ENCODE results near the gene ADAMTS17.

The ADAMTS17 gene

GRCh38 chr15:99963096-99963825, 378.5 kb downstream of the ADAMTS17 start:
- DNase-seq (ENCODE audit: low spot score), result peak; percentile 49
- Histone ChIP-seq H3K27ac (no peak overlapping the region), H3K4me3 (no peak overlapping the region)
- no peak for TF ChIP-seq CTCF (IDR thresholded peaks at IDR 0.05)

DNA sequence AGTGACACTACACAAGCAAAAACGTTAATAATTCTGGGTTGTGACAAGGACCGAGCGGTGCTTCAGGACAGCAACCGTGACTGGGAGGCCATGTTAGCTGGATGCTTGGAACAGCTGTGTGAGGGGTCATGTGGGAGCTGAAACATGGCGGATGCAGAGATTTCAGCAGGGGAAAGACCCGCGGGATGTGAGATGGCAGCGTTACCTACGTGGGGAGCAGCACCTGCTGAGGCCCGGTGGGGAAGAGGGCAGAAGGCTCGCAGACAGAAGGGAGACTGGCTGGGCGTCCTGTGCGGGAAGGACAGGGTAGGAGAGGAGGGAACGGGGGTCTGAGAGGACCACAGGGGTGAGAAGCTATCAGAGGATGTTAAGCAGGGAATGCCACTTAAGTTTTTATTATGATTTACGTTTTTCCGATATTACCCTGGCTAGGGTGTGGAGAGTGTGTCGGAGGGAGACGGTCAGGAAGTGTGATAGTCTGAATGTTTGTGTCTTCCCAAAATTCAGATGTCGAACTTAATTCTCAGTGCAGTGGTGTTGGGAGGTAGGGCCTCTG, 379.7 kb downstream of the ADAMTS17 start:
- TF ChIP-seq CTCF (IDR thresholded peaks at IDR 0.05), result no peak
- Histone ChIP-seq H3K4me3 (no peak overlapping the region), H3K27ac (no peak overlapping the region)
- DNase-seq (ENCODE audit: low spot score), result peak; percentile 53

- Histone ChIP-seq H3K4me3 (no peak overlapping the region), H3K27ac (no peak overlapping the region)
- TF ChIP-seq CTCF (IDR thresholded peaks at IDR 0.05), result no peak
- peak; percentile 41 for DNase-seq (ENCODE audit: low spot score)
Measured at GRCh38 chr15:99961011-99961441, 380.7 kb downstream of the ADAMTS17 start.

DNA sequence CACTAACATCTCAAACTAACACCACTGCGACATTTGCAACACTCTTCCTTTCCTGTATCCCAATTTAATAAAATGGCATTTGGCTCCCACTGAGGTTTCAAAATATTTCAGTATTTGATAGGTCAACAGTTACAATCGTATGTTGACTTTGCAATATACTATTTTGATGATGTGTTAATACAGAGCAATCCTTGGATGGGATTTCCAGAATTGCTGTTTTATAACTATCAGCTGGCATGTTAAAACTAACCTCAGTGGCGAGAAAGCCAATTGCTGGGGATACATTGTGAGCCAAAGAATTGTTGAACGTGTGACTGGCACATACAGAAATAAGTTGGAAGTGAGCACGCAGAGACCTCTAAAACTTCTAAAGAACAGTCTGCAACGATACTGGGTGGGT, 382.4 kb downstream of the ADAMTS17 start:
- no peak for DNase-seq (ENCODE audit: low spot score)
- H3K4me3 ChIP-seq, result no peak overlapping the region
- TF ChIP-seq CTCF (IDR thresholded peaks at IDR 0.05), result no peak

GRCh38 chr15:99958426-99959097, 383.2 kb downstream of the ADAMTS17 start:
- TF ChIP-seq CTCF (IDR thresholded peaks at IDR 0.05), result no peak
- H3K27ac ChIP-seq, result no peak overlapping the region
- DNase-seq (ENCODE audit: low spot score), result peak; percentile 12
- H3K4me3 ChIP-seq, result no peak overlapping the region

More for the DNA sequence above, 382.4 kb downstream of the ADAMTS17 start:
- H3K27ac ChIP-seq, result no peak overlapping the region

- TF ChIP-seq CTCF (IDR thresholded peaks at IDR 0.05), result no peak
- H3K27ac ChIP-seq, result no peak overlapping the region
- DNase-seq (ENCODE audit: low spot score), result no peak
- H3K4me3 ChIP-seq, result no peak overlapping the region
Measured at GRCh38 chr15:99957642-99958013, 384.1 kb downstream of the ADAMTS17 start.
